ENCODE data around the gene ZNF311. TPM values are rescaled to one million over a fixed set of nuclear protein-coding genes. Genes with fewer than 3 reads are reported as not detected.
"Not testable (repeated sequence)": the region's sequence is repeated elsewhere in the genome, so short reads cannot be mapped to it uniquely, and the experiment has no call there.

Gene ZNF311
- total RNA-seq, 1 experiment from 2014 or later: 0.39 TPM

GRCh38 chr6:28974505-28974904 is 30.6 kb downstream of the ZNF311 start:
- DNase-seq (ENCODE audit: low read depth, low spot score): no peak
- H3K36me3 ChIP-seq (ENCODE audit: control insufficient read depth, insufficient read depth, low read length): no peaks in the 10 kb centered on the region
- ATAC-seq: no peak
- POLR2A ChIA-PET: no interaction called here
- intact Hi-C loops (cut with micrococcal nuclease; ENCODE audit: unreplicated experiment) (no loop called here), in situ Hi-C loops (cut with HindIII; ENCODE audit: low pct_unique_long_range_greater_than_20kb, low sequenced_read_pairs) (no loop called here)
- H3K27me3 ChIP-seq (ENCODE audit: control insufficient read depth, insufficient read depth, low read length): no peaks in the 10 kb centered on the region
- no peak overlapping the region for H3K4me3 ChIP-seq (ENCODE audit: low read depth in 2 of 2, low read length in 2 of 2)
- BruUV-seq (replicated peaks): no TSS peak
- H3K9me3 ChIP-seq (ENCODE audit: control insufficient read depth, insufficient read depth, low read depth, low read length): no peaks in the 10 kb centered on the region
- peaks cover 16% of the 10 kb centered on the region for H3K4me1 ChIP-seq (ENCODE audit: control insufficient read depth, insufficient read depth, low read length)
- CTCF ChIA-PET: no interaction called here
- TF ChIP-seq POLR2AphosphoS5 (IDR thresholded peaks at IDR 0.05; ENCODE audit: low read depth, low read length): no peak
- TF ChIP-seq SIN3A (IDR thresholded peaks at IDR 0.05; ENCODE audit: borderline replicate concordance, insufficient read depth, low read depth, low read length): no peak
- H3K27ac ChIP-seq (ENCODE audit: low read length): no peak overlapping the region

GRCh38 chr6:28970056-28970455 is 35.1 kb downstream of the ZNF311 start:
- H3K27ac ChIP-seq (ENCODE audit: low read length); H3K4me3 ChIP-seq (ENCODE audit: low read depth in 2 of 2, low read length in 2 of 2); H3K4me1 ChIP-seq (ENCODE audit: control insufficient read depth, insufficient read depth, low read length); H3K36me3 ChIP-seq (ENCODE audit: control insufficient read depth, insufficient read depth, low read length); DNase-seq (ENCODE audit: low read depth, low spot score); H3K27me3 ChIP-seq (ENCODE audit: control insufficient read depth, insufficient read depth, low read length); POLR2A ChIA-PET; H3K9me3 ChIP-seq (ENCODE audit: control insufficient read depth, insufficient read depth, low read depth, low read length); CTCF ChIA-PET; intact Hi-C loops (cut with micrococcal nuclease; ENCODE audit: unreplicated experiment); BruUV-seq (replicated peaks); ATAC-seq; in situ Hi-C loops (cut with HindIII; ENCODE audit: low pct_unique_long_range_greater_than_20kb, low sequenced_read_pairs): not testable (repeated sequence)

- ChIA-PET CTCF (no interaction called here), POLR2A (no interaction called here)
- no peaks in the 10 kb centered on the region for H3K27me3 ChIP-seq (ENCODE audit: control insufficient read depth, insufficient read depth, low read length)
- H3K27ac ChIP-seq (ENCODE audit: low read length): no peak overlapping the region
- ATAC-seq: no peak
- no peaks in the 10 kb centered on the region for H3K9me3 ChIP-seq (ENCODE audit: control insufficient read depth, insufficient read depth, low read depth, low read length)
- H3K36me3 ChIP-seq (ENCODE audit: control insufficient read depth, insufficient read depth, low read length): no peaks in the 10 kb centered on the region
- no TSS peak for BruUV-seq (replicated peaks)
- TF ChIP-seq CTCF (IDR thresholded peaks at IDR 0.05) (no peak), POLR2AphosphoS5 (IDR thresholded peaks at IDR 0.05; ENCODE audit: low read depth, low read length) (no peak), REST (IDR thresholded peaks at IDR 0.05; ENCODE audit: insufficient read depth in 1 of 2, low read depth in 2 of 2, low read length in 1 of 2) (no peak), SIN3A (IDR thresholded peaks at IDR 0.05; ENCODE audit: borderline replicate concordance, insufficient read depth, low read depth, low read length) (no peak), TCF7L2 (IDR thresholded peaks at IDR 0.05; ENCODE audit: low read depth, low read length) (no peak)
- no peak overlapping the region for H3K4me3 ChIP-seq (ENCODE audit: low read depth in 2 of 2, low read length in 2 of 2)
- H3K4me1 ChIP-seq (ENCODE audit: control insufficient read depth, insufficient read depth, low read length): no peaks in the 10 kb centered on the region
- no peak for DNase-seq (ENCODE audit: low read depth, low spot score)
- in situ Hi-C loops (cut with HindIII; ENCODE audit: low pct_unique_long_range_greater_than_20kb, low sequenced_read_pairs) (no loop called here), intact Hi-C loops (cut with micrococcal nuclease; ENCODE audit: unreplicated experiment) (no loop called here)
Observed at GRCh38 chr6:28969129-28969528, 36.0 kb downstream of the ZNF311 start.
